ENCODE data around the gene FAM168A. TPM values are rescaled to one million over a fixed set of nuclear protein-coding genes. Genes with fewer than 3 reads are reported as not detected.

FAM168A gene
- total and polyA plus RNA-seq, 4 donors, result 5.5 to 52.0 (median 25.5) TPM

DNA sequence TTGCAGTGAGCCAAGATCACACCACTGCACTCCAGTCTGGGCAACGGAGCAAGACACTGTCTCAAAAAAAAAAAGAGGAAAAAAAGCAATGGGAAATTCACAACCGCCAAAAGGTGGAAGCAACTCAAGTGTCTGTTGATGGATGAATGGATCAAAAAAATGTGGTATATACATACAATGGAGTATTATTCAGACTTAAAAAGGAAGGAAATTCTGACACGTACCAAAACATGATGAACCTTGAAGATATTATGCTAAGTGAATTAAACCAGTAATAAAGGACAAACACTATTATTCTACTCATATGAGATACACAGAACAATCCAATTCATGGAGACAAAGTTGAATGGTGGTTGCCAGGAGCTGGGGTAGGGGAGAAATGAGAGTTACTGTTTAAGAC lies 40.9 kb downstream of the FAM168A start:
- no peak overlapping the region for H3K27ac ChIP-seq (ENCODE audit: low read depth in 1 of 2, low read length in 2 of 2)
- 97 to 99% methylated on average over 3 of the region's 3 CpGs for WGBS, 2 donors
- intact Hi-C loops (cut with DNase I), result no loop called here

DNA sequence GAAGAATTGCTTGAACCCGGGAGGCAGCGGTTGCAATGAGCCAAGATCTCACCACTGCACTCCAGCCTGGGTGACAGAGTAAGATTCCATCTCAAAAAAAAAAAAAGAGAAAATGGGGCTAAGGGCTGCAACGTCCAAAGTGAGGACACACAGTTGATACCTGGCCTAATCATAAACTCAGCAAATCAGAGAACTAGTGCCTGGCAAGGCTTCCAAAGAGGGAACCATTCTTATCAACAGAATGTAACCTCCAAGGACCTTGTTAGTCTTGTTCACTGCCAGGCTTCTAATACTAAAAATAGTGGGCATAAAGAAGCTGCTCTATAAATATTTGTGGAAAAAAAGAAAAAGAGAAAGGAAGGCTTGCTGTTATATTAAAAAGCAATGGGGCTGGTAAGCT lies 42.3 kb downstream of the FAM168A start:
- no peak for DNase-seq
- no peak overlapping the region for H3K27ac ChIP-seq (ENCODE audit: low read depth in 1 of 2, low read length in 2 of 2)
- no peaks in the 10 kb centered on the region for H3K36me3 ChIP-seq (ENCODE audit: control insufficient read depth in 1 of 2, insufficient read depth in 2 of 2, low read length in 1 of 2)
- ATAC-seq (ENCODE audit: low FRiP score), result no peak
- peaks cover 0 to 6% of the 10 kb centered on the region in 2 donors for H3K4me1 ChIP-seq (ENCODE audit: control insufficient read depth in 1 of 2, insufficient read depth in 2 of 2, low read length in 2 of 2)
- WGBS, 2 donors, result 56 to 63% methylated on average over 3 of the region's 3 CpGs
- intact Hi-C loops (cut with DNase I), result no loop called here
- no peak overlapping the region for H3K4me3 ChIP-seq (ENCODE audit: low read length in 2 of 2)
- H3K9me3 ChIP-seq (ENCODE audit: control insufficient read depth, low read length), result no peaks in the 10 kb centered on the region
- no peaks in the 10 kb centered on the region for H3K27me3 ChIP-seq (ENCODE audit: control insufficient read depth in 1 of 2, insufficient read depth in 2 of 2, low read length in 1 of 2)

More for the DNA sequence above, 40.9 kb downstream of the FAM168A start:
- no peaks in the 10 kb centered on the region for H3K36me3 ChIP-seq (ENCODE audit: control insufficient read depth in 1 of 2, insufficient read depth in 2 of 2, low read length in 1 of 2)
- no peak for ATAC-seq (ENCODE audit: low FRiP score)
- H3K27me3 ChIP-seq (ENCODE audit: control insufficient read depth in 1 of 2, insufficient read depth in 2 of 2, low read length in 1 of 2), result no peaks in the 10 kb centered on the region
- H3K9me3 ChIP-seq (ENCODE audit: control insufficient read depth, low read length), result no peaks in the 10 kb centered on the region
- H3K4me1 ChIP-seq (ENCODE audit: control insufficient read depth in 1 of 2, insufficient read depth in 2 of 2, low read length in 2 of 2), result peaks cover 0 to 3% of the 10 kb centered on the region in 2 donors
- DNase-seq, result no peak
- no peak overlapping the region for H3K4me3 ChIP-seq (ENCODE audit: low read length in 2 of 2)

DNA sequence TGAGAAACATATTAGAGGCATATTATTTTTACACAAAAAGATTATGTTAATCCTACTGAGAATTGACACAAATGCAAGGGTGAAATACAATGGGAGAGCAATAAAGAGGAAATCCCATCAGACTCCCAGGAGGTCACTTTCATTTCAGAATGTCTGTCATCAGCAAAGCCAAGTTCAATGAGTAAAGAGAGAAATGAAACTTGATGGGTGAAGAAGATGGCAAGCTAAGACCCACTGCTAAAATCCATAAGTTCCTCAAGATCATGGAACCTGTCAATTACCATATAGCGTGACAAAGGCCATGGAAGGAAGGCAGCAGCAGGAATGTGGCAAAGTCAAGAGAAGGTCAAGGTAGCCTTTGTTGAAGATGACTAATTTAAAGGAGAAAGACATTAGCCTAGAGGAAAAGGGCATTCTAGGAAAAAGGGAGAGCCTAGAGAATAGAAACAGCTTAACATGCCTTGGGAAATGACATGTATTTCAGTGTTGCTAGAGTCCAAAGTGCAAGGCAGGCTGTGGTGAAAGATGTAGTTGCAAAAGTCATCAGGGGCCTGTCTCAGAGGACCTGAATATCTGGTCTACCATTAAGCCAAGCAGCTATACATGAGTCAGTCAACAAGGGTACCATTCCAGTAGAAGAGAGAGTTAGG lies 43.1 kb downstream of the FAM168A start:
- no peaks in the 10 kb centered on the region for H3K9me3 ChIP-seq (ENCODE audit: control insufficient read depth, low read length)
- DNase-seq (no peak), ATAC-seq (ENCODE audit: low FRiP score) (no peak)
- H3K27me3 ChIP-seq (ENCODE audit: control insufficient read depth in 1 of 2, insufficient read depth in 2 of 2, low read length in 1 of 2), result no peaks in the 10 kb centered on the region
- peaks cover 0 to 6% of the 10 kb centered on the region in 2 donors for H3K4me1 ChIP-seq (ENCODE audit: control insufficient read depth in 1 of 2, insufficient read depth in 2 of 2, low read length in 2 of 2)
- H3K36me3 ChIP-seq (ENCODE audit: control insufficient read depth in 1 of 2, insufficient read depth in 2 of 2, low read length in 1 of 2), result no peaks in the 10 kb centered on the region
- 92 to 97% methylated on average over 1 of the region's 1 CpG for WGBS, 2 donors
- intact Hi-C loops (cut with DNase I), result no loop called here
- H3K27ac ChIP-seq (ENCODE audit: low read depth in 1 of 2, low read length in 2 of 2), result no peak overlapping the region
- H3K4me3 ChIP-seq (ENCODE audit: low read length in 2 of 2), result no peak overlapping the region

- ATAC-seq (ENCODE audit: low FRiP score) (no peak), DNase-seq (no peak)
- Histone ChIP-seq H3K36me3 (ENCODE audit: control insufficient read depth in 1 of 2, insufficient read depth in 2 of 2, low read length in 1 of 2) (no peaks in the 10 kb centered on the region), H3K9me3 (ENCODE audit: control insufficient read depth, low read length) (no peaks in the 10 kb centered on the region), H3K4me1 (ENCODE audit: control insufficient read depth in 1 of 2, insufficient read depth in 2 of 2, low read length in 2 of 2) (peaks cover 0 to 6% of the 10 kb centered on the region in 2 donors), H3K27ac (ENCODE audit: low read depth in 1 of 2, low read length in 2 of 2) (no peak overlapping the region), H3K27me3 (ENCODE audit: control insufficient read depth in 1 of 2, insufficient read depth in 2 of 2, low read length in 1 of 2) (no peaks in the 10 kb centered on the region), H3K4me3 (ENCODE audit: low read length in 2 of 2) (no peak overlapping the region)
- 95 to 98% methylated on average over 2 of the region's 2 CpGs for WGBS, 2 donors
- intact Hi-C loops (cut with DNase I), result no loop called here
Observed at GRCh38 chr11:73553266-73553665, 44.6 kb downstream of the FAM168A start.

GRCh38 chr11:73551677-73552076 lies 46.2 kb downstream of the FAM168A start:
- Histone ChIP-seq H3K9me3 (ENCODE audit: control insufficient read depth, low read length) (no peaks in the 10 kb centered on the region), H3K36me3 (ENCODE audit: control insufficient read depth in 1 of 2, insufficient read depth in 2 of 2, low read length in 1 of 2) (no peaks in the 10 kb centered on the region), H3K27me3 (ENCODE audit: control insufficient read depth in 1 of 2, insufficient read depth in 2 of 2, low read length in 1 of 2) (no peaks in the 10 kb centered on the region), H3K4me1 (ENCODE audit: control insufficient read depth in 1 of 2, insufficient read depth in 2 of 2, low read length in 2 of 2) (peaks cover 0 to 6% of the 10 kb centered on the region in 2 donors), H3K4me3 (ENCODE audit: low read length in 2 of 2) (no peak overlapping the region), H3K27ac (ENCODE audit: low read depth in 1 of 2, low read length in 2 of 2) (no peak overlapping the region)
- 34 to 43% methylated on average over 1 of the region's 1 CpG for WGBS, 2 donors
- DNase-seq, result no peak
- no peak for ATAC-seq (ENCODE audit: low FRiP score)
- intact Hi-C loops (cut with DNase I), result no loop called here

DNA sequence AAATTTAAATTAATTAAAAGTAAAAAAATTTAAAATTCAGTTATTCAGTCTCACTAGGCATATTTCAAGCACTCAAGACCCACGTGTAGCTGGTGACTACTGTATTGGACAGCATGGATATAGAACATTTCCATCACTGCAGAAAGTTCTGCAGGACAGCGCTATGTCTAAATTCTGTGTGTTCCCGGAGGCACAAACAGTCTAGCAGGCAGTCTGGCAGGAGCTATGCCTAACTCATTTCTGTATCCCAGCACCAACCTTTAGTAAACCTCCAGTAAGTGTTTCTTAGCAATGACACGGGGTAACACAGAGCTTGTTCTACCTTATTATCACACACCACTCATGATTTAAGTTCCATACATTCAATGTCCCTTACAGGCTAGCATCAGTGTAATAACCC lies 48.5 kb downstream of the FAM168A start:
- H3K4me1 ChIP-seq (ENCODE audit: control insufficient read depth in 1 of 2, insufficient read depth in 2 of 2, low read length in 2 of 2), result peaks cover 0 to 3% of the 10 kb centered on the region in 2 donors
- intact Hi-C loops (cut with DNase I), result no loop called here
- no peaks in the 10 kb centered on the region for H3K27me3 ChIP-seq (ENCODE audit: control insufficient read depth in 1 of 2, insufficient read depth in 2 of 2, low read length in 1 of 2)
- 70 to 73% methylated on average over 4 of the region's 4 CpGs for WGBS, 2 donors
- H3K9me3 ChIP-seq (ENCODE audit: control insufficient read depth, low read length), result no peaks in the 10 kb centered on the region
- no peak overlapping the region for H3K4me3 ChIP-seq (ENCODE audit: low read length in 2 of 2)
- ATAC-seq (ENCODE audit: low FRiP score), result no peak
- no peak for DNase-seq
- no peaks in the 10 kb centered on the region for H3K36me3 ChIP-seq (ENCODE audit: control insufficient read depth in 1 of 2, insufficient read depth in 2 of 2, low read length in 1 of 2)
- no peak overlapping the region for H3K27ac ChIP-seq (ENCODE audit: low read depth in 1 of 2, low read length in 2 of 2)

- no peak for DNase-seq
- Histone ChIP-seq H3K27me3 (ENCODE audit: control insufficient read depth in 1 of 2, insufficient read depth in 2 of 2, low read length in 1 of 2) (no peaks in the 10 kb centered on the region), H3K4me3 (ENCODE audit: low read length in 2 of 2) (no peak overlapping the region), H3K9me3 (ENCODE audit: control insufficient read depth, low read length) (no peaks in the 10 kb centered on the region), H3K36me3 (ENCODE audit: control insufficient read depth in 1 of 2, insufficient read depth in 2 of 2, low read length in 1 of 2) (no peaks in the 10 kb centered on the region), H3K4me1 (ENCODE audit: control insufficient read depth in 1 of 2, insufficient read depth in 2 of 2, low read length in 2 of 2) (peaks cover 0 to 3% of the 10 kb centered on the region in 2 donors), H3K27ac (ENCODE audit: low read depth in 1 of 2, low read length in 2 of 2) (no peak overlapping the region)
- 97 to 99% methylated on average over 2 of the region's 2 CpGs for WGBS, 2 donors
- intact Hi-C loops (cut with DNase I), result no loop called here
- no peak for ATAC-seq (ENCODE audit: low FRiP score)
Observed at GRCh38 chr11:73547706-73548595, 50.0 kb downstream of the FAM168A start.

DNA sequence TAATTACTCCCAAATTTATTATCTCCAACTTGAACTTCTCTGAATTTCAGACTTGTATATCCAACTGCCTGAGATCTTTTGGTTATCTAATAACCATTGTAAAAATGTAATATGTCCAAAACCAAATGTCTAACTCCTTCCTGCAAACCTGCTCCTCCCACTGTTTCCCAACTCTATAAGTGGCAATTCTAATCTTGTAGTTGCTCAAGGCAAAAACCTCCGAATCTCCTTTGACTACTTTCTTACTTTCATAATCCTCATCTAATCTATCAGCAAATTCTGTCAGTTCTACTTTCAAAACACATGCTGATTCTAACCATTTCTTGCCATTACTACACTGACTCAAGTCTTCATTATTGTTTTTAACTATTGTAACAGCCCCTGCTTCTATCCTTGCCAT lies 55.7 kb downstream of the FAM168A start:
- intact Hi-C loops (cut with DNase I), result no loop called here
- no peaks in the 10 kb centered on the region for H3K9me3 ChIP-seq (ENCODE audit: control insufficient read depth, low read length)
- ATAC-seq (ENCODE audit: low FRiP score) (no peak), DNase-seq (no peak)
- H3K4me3 ChIP-seq (ENCODE audit: low read length in 2 of 2), result no peak overlapping the region
- H3K27ac ChIP-seq (ENCODE audit: low read depth in 1 of 2, low read length in 2 of 2), result no peak overlapping the region
- 88 to 90% methylated on average over 1 of the region's 1 CpG for WGBS, 2 donors
- H3K36me3 ChIP-seq (ENCODE audit: control insufficient read depth in 1 of 2, insufficient read depth in 2 of 2, low read length in 1 of 2), result no peaks in the 10 kb centered on the region
- no peaks in the 10 kb centered on the region for H3K27me3 ChIP-seq (ENCODE audit: control insufficient read depth in 1 of 2, insufficient read depth in 2 of 2, low read length in 1 of 2)
- no peaks in the 10 kb centered on the region for H3K4me1 ChIP-seq (ENCODE audit: control insufficient read depth in 1 of 2, insufficient read depth in 2 of 2, low read length in 2 of 2)

Data from aorta (tissue), 5 donors.